NCI-H774 (cell line): ENCODE results near the gene GZMH.
"Not testable (repeated sequence)": the region's sequence is repeated elsewhere in the genome, so short reads cannot be mapped to it uniquely, and the experiment has no call there.

Experiments used
- DNase-seq: peaks from one replicate; lab custom pipeline; 2025; lab: John Stamatoyannopoulos, UW

The GZMH gene

GRCh38 chr14:24595073-24595808, 14.2 kb downstream of the GZMH start:
- no peak for DNase-seq

GRCh38 chr14:24591004-24591403, 18.5 kb downstream of the GZMH start:
- DNase-seq: not testable (repeated sequence)

- not testable (repeated sequence) for DNase-seq
Observed at GRCh38 chr14:24584402-24584801, 25.1 kb downstream of the GZMH start.

- DNase-seq: no peak
Observed at GRCh38 chr14:24578558-24578957, 30.9 kb downstream of the GZMH start.

GRCh38 chr14:24576771-24577170, 32.7 kb downstream of the GZMH start:
- no peak for DNase-seq

- no peak for DNase-seq
Observed at GRCh38 chr14:24576182-24576581, 33.3 kb downstream of the GZMH start, which contains the start of gene CTSG. TSS of gene CTSG (minus strand) at chr14:24576250. CDS start at chr14:24576223, 27 bp downstream.

GRCh38 chr14:24574206-24574774, 35.2 kb downstream of the GZMH start:
- no peak for DNase-seq

- no peak for DNase-seq
Observed at GRCh38 chr14:24566318-24566717, 43.2 kb downstream of the GZMH start.

- DNase-seq: no peak
Observed at GRCh38 chr14:24565766-24566165, 43.7 kb downstream of the GZMH start.

GRCh38 chr14:24563505-24563904, 46.0 kb downstream of the GZMH start:
- DNase-seq: no peak

- no peak for DNase-seq
Observed at GRCh38 chr14:24556756-24557155, 52.7 kb downstream of the GZMH start.
